DLD1 (cell line): ENCODE data around the gene PROX1.
"Not testable (repeated sequence)": the region's sequence is repeated elsewhere in the genome, so short reads cannot be mapped to it uniquely, and the experiment has no call there.

Experiments used
- in situ Hi-C: cut with HindIII; loops from 2 replicates; pipeline ENCODE4 v1.10.0; 2017; ENCODE audit warnings: low sequenced_read_pairs

The PROX1 gene

GRCh38 chr1:214066936-214067335 lies 79.2 kb downstream of the PROX1 start:
- in situ Hi-C loops = no loop called here

- in situ Hi-C loops = no loop called here
These were observed 79.6 kb downstream of the PROX1 start for GRCh38 chr1:214067397-214067796.

- in situ Hi-C loops = no loop called here
These were observed 80.3 kb downstream of the PROX1 start for GRCh38 chr1:214067853-214068703.

- in situ Hi-C loops = no loop called here
These were observed 81.2 kb downstream of the PROX1 start for GRCh38 chr1:214068979-214069378.

GRCh38 chr1:214071469-214071868 lies 83.7 kb downstream of the PROX1 start:
- in situ Hi-C loops = no loop called here

GRCh38 chr1:214072426-214073157 lies 84.8 kb downstream of the PROX1 start:
- in situ Hi-C loops = no loop called here

GRCh38 chr1:214074477-214074876 lies 86.7 kb downstream of the PROX1 start:
- in situ Hi-C loops = no loop called here

GRCh38 chr1:214075305-214075998 lies 87.7 kb downstream of the PROX1 start:
- in situ Hi-C loops = no loop called here

GRCh38 chr1:214075999-214076707 lies 88.4 kb downstream of the PROX1 start:
- in situ Hi-C loops = no loop called here

- in situ Hi-C loops = no loop called here
These were observed 88.9 kb downstream of the PROX1 start for GRCh38 chr1:214076708-214077065.

- in situ Hi-C loops = no loop called here
These were observed 91.2 kb downstream of the PROX1 start for GRCh38 chr1:214078950-214079349.

GRCh38 chr1:214085325-214085724 lies 97.6 kb downstream of the PROX1 start:
- in situ Hi-C loops = no loop called here

- in situ Hi-C loops = no loop called here
These were observed 99.2 kb downstream of the PROX1 start for GRCh38 chr1:214086945-214087344.

- in situ Hi-C loops = not testable (repeated sequence)
These were observed 101.2 kb downstream of the PROX1 start for GRCh38 chr1:214089003-214089402.
